ENCODE measurements around the gene VRK2.

DNA sequence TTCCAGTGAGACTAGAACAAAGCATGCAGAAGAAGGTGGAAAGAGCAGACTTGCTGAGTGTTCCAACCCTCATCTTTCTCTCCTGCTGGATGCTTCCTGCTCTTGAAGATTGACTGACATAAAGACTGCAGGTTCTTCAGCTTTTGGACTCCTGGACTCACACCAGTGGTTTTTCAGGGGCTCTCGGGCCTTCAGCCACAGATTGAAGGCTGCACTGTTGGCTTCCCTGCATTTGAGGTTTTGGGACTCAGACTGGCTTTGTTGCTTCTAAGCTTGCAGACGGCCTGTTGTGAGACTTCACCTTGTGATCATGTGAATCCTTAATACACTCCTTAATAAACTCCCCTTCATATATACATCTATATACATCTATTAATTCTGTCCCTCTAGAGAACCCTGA lies 20.4 kb downstream of the VRK2 start:
- TF ChIP-seq, protein P1, sequence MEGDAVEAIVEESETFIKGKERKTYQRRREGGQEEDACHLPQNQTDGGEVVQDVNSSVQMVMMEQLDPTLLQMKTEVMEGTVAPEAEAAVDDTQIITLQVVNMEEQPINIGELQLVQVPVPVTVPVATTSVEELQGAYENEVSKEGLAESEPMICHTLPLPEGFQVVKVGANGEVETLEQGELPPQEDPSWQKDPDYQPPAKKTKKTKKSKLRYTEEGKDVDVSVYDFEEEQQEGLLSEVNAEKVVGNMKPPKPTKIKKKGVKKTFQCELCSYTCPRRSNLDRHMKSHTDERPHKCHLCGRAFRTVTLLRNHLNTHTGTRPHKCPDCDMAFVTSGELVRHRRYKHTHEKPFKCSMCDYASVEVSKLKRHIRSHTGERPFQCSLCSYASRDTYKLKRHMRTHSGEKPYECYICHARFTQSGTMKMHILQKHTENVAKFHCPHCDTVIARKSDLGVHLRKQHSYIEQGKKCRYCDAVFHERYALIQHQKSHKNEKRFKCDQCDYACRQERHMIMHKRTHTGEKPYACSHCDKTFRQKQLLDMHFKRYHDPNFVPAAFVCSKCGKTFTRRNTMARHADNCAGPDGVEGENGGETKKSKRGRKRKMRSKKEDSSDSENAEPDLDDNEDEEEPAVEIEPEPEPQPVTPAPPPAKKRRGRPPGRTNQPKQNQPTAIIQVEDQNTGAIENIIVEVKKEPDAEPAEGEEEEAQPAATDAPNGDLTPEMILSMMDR (conservative IDR thresholded peaks at IDR 0.05; ENCODE audit: low read depth in 2 of 2), result no peak
- TF ChIP-seq, protein P2, sequence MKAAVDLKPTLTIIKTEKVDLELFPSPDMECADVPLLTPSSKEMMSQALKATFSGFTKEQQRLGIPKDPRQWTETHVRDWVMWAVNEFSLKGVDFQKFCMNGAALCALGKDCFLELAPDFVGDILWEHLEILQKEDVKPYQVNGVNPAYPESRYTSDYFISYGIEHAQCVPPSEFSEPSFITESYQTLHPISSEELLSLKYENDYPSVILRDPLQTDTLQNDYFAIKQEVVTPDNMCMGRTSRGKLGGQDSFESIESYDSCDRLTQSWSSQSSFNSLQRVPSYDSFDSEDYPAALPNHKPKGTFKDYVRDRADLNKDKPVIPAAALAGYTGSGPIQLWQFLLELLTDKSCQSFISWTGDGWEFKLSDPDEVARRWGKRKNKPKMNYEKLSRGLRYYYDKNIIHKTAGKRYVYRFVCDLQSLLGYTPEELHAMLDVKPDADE (IDR thresholded peaks at IDR 0.05), result no peak
- TF ChIP-seq POLR2AphosphoS5 (IDR thresholded peaks at IDR 0.05; ENCODE audit: low read depth), result no peak
- TF ChIP-seq EZH2 (IDR thresholded peaks at IDR 0.05; ENCODE audit: low read depth, unreplicated experiment), result no peak
- TF ChIP-seq, protein P3, sequence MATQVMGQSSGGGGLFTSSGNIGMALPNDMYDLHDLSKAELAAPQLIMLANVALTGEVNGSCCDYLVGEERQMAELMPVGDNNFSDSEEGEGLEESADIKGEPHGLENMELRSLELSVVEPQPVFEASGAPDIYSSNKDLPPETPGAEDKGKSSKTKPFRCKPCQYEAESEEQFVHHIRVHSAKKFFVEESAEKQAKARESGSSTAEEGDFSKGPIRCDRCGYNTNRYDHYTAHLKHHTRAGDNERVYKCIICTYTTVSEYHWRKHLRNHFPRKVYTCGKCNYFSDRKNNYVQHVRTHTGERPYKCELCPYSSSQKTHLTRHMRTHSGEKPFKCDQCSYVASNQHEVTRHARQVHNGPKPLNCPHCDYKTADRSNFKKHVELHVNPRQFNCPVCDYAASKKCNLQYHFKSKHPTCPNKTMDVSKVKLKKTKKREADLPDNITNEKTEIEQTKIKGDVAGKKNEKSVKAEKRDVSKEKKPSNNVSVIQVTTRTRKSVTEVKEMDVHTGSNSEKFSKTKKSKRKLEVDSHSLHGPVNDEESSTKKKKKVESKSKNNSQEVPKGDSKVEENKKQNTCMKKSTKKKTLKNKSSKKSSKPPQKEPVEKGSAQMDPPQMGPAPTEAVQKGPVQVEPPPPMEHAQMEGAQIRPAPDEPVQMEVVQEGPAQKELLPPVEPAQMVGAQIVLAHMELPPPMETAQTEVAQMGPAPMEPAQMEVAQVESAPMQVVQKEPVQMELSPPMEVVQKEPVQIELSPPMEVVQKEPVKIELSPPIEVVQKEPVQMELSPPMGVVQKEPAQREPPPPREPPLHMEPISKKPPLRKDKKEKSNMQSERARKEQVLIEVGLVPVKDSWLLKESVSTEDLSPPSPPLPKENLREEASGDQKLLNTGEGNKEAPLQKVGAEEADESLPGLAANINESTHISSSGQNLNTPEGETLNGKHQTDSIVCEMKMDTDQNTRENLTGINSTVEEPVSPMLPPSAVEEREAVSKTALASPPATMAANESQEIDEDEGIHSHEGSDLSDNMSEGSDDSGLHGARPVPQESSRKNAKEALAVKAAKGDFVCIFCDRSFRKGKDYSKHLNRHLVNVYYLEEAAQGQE (IDR thresholded peaks at IDR 0.05; ENCODE audit: unreplicated experiment), result no peak
- TF ChIP-seq JUNB (IDR thresholded peaks at IDR 0.05; ENCODE audit: unreplicated experiment), result no peak
- no peak for TF ChIP-seq CREB1 (CRISPR knock-in tag; IDR thresholded peaks at IDR 0.05; ENCODE audit: low read depth)
- no peak for TF ChIP-seq EZH2phosphoT487 (IDR thresholded peaks at IDR 0.05; ENCODE audit: unreplicated experiment)

All from GM23338 (cell line).